Activated CD8-positive, alpha-beta memory T cell treated with anti-CD3 and anti-CD28 coated beads, Interleukin-2, amount 10 ng/mL, durations not matched to agents 7 days and 5 days (primary cell): Measurements from ENCODE around the gene DIS3L2. TPM values are rescaled to one million over a fixed set of nuclear protein-coding genes. Genes with fewer than 3 reads are reported as not detected.

Experiments
- ATAC-seq: fragments of 150-1000 bp; cut with Tn5 transposase; one replicate; pipeline ENCODE4 v1.10.0; 2021; ENCODE audit warnings: moderate library complexity
- CTCF ChIA-PET: fragments of 350-600 bp; sonication (Branson Sonifier 250); formaldehyde crosslinking; loops from one replicate; lab custom pipeline; 2021; ENCODE audit warnings: antibody characterized with exemption; lab: Charles Lee
- DNase-seq: peaks from one replicate; pipeline ENCODE4 v3.0.0-alpha.2; 2020
- H3K27ac Mint-ChIP-seq: one replicate; pipeline ENCODE4 v1.8.0; 2021; ENCODE audit warnings: mild to moderate bottlenecking, mixed read lengths
- H3K27me3 Mint-ChIP-seq: one replicate; pipeline ENCODE4 v1.8.0; 2021; ENCODE audit warnings: mixed read lengths
- H3K36me3 Mint-ChIP-seq: one replicate; pipeline ENCODE4 v1.8.0; 2021; ENCODE audit warnings: mild to moderate bottlenecking, mixed read lengths
- H3K4me1 Mint-ChIP-seq: one replicate; pipeline ENCODE4 v1.8.0; 2021; ENCODE audit warnings: mixed read lengths
- H3K4me3 Mint-ChIP-seq: one replicate; pipeline ENCODE4 v1.8.0; 2021; ENCODE audit warnings: mild to moderate bottlenecking, moderate library complexity, mixed read lengths
- H3K9me3 Mint-ChIP-seq: one replicate; pipeline ENCODE4 v1.8.0; 2022; ENCODE audit warnings: low read depth, mixed read lengths
- total RNA-seq, 2 experiments: library from RNA; stranded (reverse); gene quantifications; one replicate each; pipeline ENCODE4 v1.2.3, GENCODE V29; 2021

The DIS3L2 gene
- total RNA-seq, 2 experiments from 2014 or later, result 25.4 to 39.4 TPM

- CTCF ChIA-PET, result no interaction called here
- Mint-ChIP-seq H3K9me3 (no peaks in the 10 kb centered on the region), H3K4me1 (peaks cover 14% of the 10 kb centered on the region), H3K4me3 (no peak overlapping the region), H3K27ac (no peak overlapping the region), H3K36me3 (peaks cover 2% of the 10 kb centered on the region), H3K27me3 (no peaks in the 10 kb centered on the region)
- DNase-seq, result no peak
- no peak for ATAC-seq
Measured at GRCh38 chr2:232213176-232213575, 251.7 kb downstream of the DIS3L2 start.

- peaks cover 2% of the 10 kb centered on the region for H3K36me3 Mint-ChIP-seq
- CTCF ChIA-PET, result no interaction called here
Measured at GRCh38 chr2:232214053-232214452, 252.5 kb downstream of the DIS3L2 start.

GRCh38 chr2:232216028-232216427, 254.5 kb downstream of the DIS3L2 start:
- no peak overlapping the region for H3K27ac Mint-ChIP-seq
- H3K4me3 Mint-ChIP-seq, result no peak overlapping the region
- no peaks in the 10 kb centered on the region for H3K27me3 Mint-ChIP-seq
- H3K36me3 Mint-ChIP-seq, result no peaks in the 10 kb centered on the region
- CTCF ChIA-PET, result no interaction called here
- ATAC-seq (no peak), DNase-seq (no peak)
- peaks cover 23% of the 10 kb centered on the region for H3K4me1 Mint-ChIP-seq
- H3K9me3 Mint-ChIP-seq, result no peaks in the 10 kb centered on the region

More at GRCh38 chr2:232214053-232214452, 252.5 kb downstream of the DIS3L2 start:
- no peak for ATAC-seq
- Mint-ChIP-seq H3K27me3 (no peaks in the 10 kb centered on the region), H3K4me3 (no peak overlapping the region), H3K9me3 (no peaks in the 10 kb centered on the region), H3K4me1 (peaks cover 16% of the 10 kb centered on the region), H3K27ac (no peak overlapping the region)
- DNase-seq, result no peak

- no peaks in the 10 kb centered on the region for H3K9me3 Mint-ChIP-seq
- no peak overlapping the region for H3K27ac Mint-ChIP-seq
Measured at GRCh38 chr2:232218778-232219495, 257.4 kb downstream of the DIS3L2 start.

GRCh38 chr2:232219496-232219870, 258.0 kb downstream of the DIS3L2 start:
- DNase-seq, result no peak
- Mint-ChIP-seq H3K36me3 (no peaks in the 10 kb centered on the region), H3K27ac (no peak overlapping the region), H3K4me1 (peaks cover 9% of the 10 kb centered on the region), H3K27me3 (no peaks in the 10 kb centered on the region), H3K4me3 (no peak overlapping the region), H3K9me3 (no peaks in the 10 kb centered on the region)
- no peak for ATAC-seq
- CTCF ChIA-PET, result no interaction called here

More at GRCh38 chr2:232218778-232219495, 257.4 kb downstream of the DIS3L2 start:
- Mint-ChIP-seq H3K27me3 (no peaks in the 10 kb centered on the region), H3K36me3 (no peaks in the 10 kb centered on the region), H3K4me3 (no peak overlapping the region), H3K4me1 (peaks cover 9% of the 10 kb centered on the region)
- no peak for ATAC-seq
- CTCF ChIA-PET, result no interaction called here
- DNase-seq, result no peak

- H3K27ac Mint-ChIP-seq, result no peak overlapping the region
- no peaks in the 10 kb centered on the region for H3K9me3 Mint-ChIP-seq
- H3K36me3 Mint-ChIP-seq, result no peaks in the 10 kb centered on the region
- no peak for DNase-seq
- no peak for ATAC-seq
- peaks cover 9% of the 10 kb centered on the region for H3K4me1 Mint-ChIP-seq
- H3K4me3 Mint-ChIP-seq, result no peak overlapping the region
- CTCF ChIA-PET, result no interaction called here
- no peaks in the 10 kb centered on the region for H3K27me3 Mint-ChIP-seq
Measured at GRCh38 chr2:232219932-232220331, 258.4 kb downstream of the DIS3L2 start.

- no peak for ATAC-seq
- DNase-seq, result no peak
- CTCF ChIA-PET, result no interaction called here
- Mint-ChIP-seq H3K27ac (no peak overlapping the region), H3K4me3 (no peak overlapping the region), H3K9me3 (no peaks in the 10 kb centered on the region), H3K27me3 (no peaks in the 10 kb centered on the region), H3K36me3 (no peaks in the 10 kb centered on the region), H3K4me1 (no peaks in the 10 kb centered on the region)
Measured at GRCh38 chr2:232225429-232225828, 263.9 kb downstream of the DIS3L2 start.

- no peaks in the 10 kb centered on the region for H3K4me1 Mint-ChIP-seq
- CTCF ChIA-PET, result no interaction called here
- no peak overlapping the region for H3K27ac Mint-ChIP-seq
- no peaks in the 10 kb centered on the region for H3K27me3 Mint-ChIP-seq
- ATAC-seq (no peak), DNase-seq (no peak)
- H3K4me3 Mint-ChIP-seq, result no peak overlapping the region
- H3K36me3 Mint-ChIP-seq, result no peaks in the 10 kb centered on the region
- no peaks in the 10 kb centered on the region for H3K9me3 Mint-ChIP-seq
Measured at GRCh38 chr2:232225895-232226294, 264.4 kb downstream of the DIS3L2 start.

GRCh38 chr2:232228332-232228731, 266.8 kb downstream of the DIS3L2 start:
- ATAC-seq (no peak), DNase-seq (no peak)
- no peaks in the 10 kb centered on the region for H3K9me3 Mint-ChIP-seq
- H3K4me1 Mint-ChIP-seq, result peaks cover 12% of the 10 kb centered on the region
- no peak overlapping the region for H3K4me3 Mint-ChIP-seq
- H3K27me3 Mint-ChIP-seq, result no peaks in the 10 kb centered on the region
- H3K27ac Mint-ChIP-seq, result no peak overlapping the region
- H3K36me3 Mint-ChIP-seq, result no peaks in the 10 kb centered on the region
- CTCF ChIA-PET, result no interaction called here

- no peaks in the 10 kb centered on the region for H3K36me3 Mint-ChIP-seq
- peaks cover 12% of the 10 kb centered on the region for H3K4me1 Mint-ChIP-seq
- no peak overlapping the region for H3K27ac Mint-ChIP-seq
- no peaks in the 10 kb centered on the region for H3K27me3 Mint-ChIP-seq
- H3K4me3 Mint-ChIP-seq, result no peak overlapping the region
- ATAC-seq, result no peak
- no peaks in the 10 kb centered on the region for H3K9me3 Mint-ChIP-seq
- CTCF ChIA-PET, result interaction anchor here (1.0 to 1.7 kb wide), 3 partner anchors 87 to 328 kb away, joined by 3 to 7 read pairs (median 4); no protein-coding TSS in a partner anchor
- no peak for DNase-seq
Measured at GRCh38 chr2:232228971-232229894, 267.7 kb downstream of the DIS3L2 start.

- Mint-ChIP-seq H3K27me3 (no peaks in the 10 kb centered on the region), H3K27ac (no peak overlapping the region), H3K4me3 (no peak overlapping the region), H3K4me1 (peaks cover 12% of the 10 kb centered on the region), H3K36me3 (no peaks in the 10 kb centered on the region), H3K9me3 (no peaks in the 10 kb centered on the region)
- DNase-seq, result no peak
- CTCF ChIA-PET, result interaction anchor here (0.7 to 1.7 kb wide), 4 partner anchors 8 to 329 kb away, joined by 3 to 7 read pairs (median 4); no protein-coding TSS in a partner anchor
- no peak for ATAC-seq
Measured at GRCh38 chr2:232229911-232230310, 268.4 kb downstream of the DIS3L2 start.

GRCh38 chr2:232230560-232230959, 269.0 kb downstream of the DIS3L2 start:
- Mint-ChIP-seq H3K27me3 (no peaks in the 10 kb centered on the region), H3K9me3 (no peaks in the 10 kb centered on the region), H3K36me3 (no peaks in the 10 kb centered on the region), H3K4me3 (no peak overlapping the region), H3K27ac (no peak overlapping the region), H3K4me1 (peaks cover 12% of the 10 kb centered on the region)
- CTCF ChIA-PET, result interaction anchor here (0.7 to 1.7 kb wide), 5 partner anchors 8 to 329 kb away, joined by 3 to 7 read pairs (median 4); partner anchors contain the start of gene NPPC
- DNase-seq (peak; percentile 51), ATAC-seq (no peak)

GRCh38 chr2:232231554-232231953, 270.0 kb downstream of the DIS3L2 start:
- Mint-ChIP-seq H3K27me3 (no peaks in the 10 kb centered on the region), H3K27ac (no peak overlapping the region), H3K36me3 (no peaks in the 10 kb centered on the region), H3K4me3 (no peak overlapping the region), H3K4me1 (peaks cover 12% of the 10 kb centered on the region), H3K9me3 (no peaks in the 10 kb centered on the region)
- ATAC-seq, result no peak
- DNase-seq, result no peak
- CTCF ChIA-PET, result interaction anchor here (0.6 to 1.5 kb wide), 3 partner anchors 8 to 305 kb away, joined by 3 to 6 read pairs (median 4); partner anchors contain the start of gene NPPC
